ENCODE measurements around the gene TRIO. TPM values are rescaled to one million over a fixed set of nuclear protein-coding genes. Genes with fewer than 3 reads are reported as not detected.

Gene TRIO
- total RNA-seq, 1 donor from 2014 or later: 148 TPM

- Histone ChIP-seq H3K9me3 (no peaks in the 10 kb centered on the region), H3K4me3 (no peak overlapping the region), H3K27ac (no peak overlapping the region), H3K27me3 (ENCODE audit: low read depth) (no peaks in the 10 kb centered on the region), H3K36me3 (peaks cover 90% of the 10 kb centered on the region), H3K4me1 (no peaks in the 10 kb centered on the region)
- no peak for DNase-seq
- ATAC-seq: no peak
- intact Hi-C loops (cut with DNase I): no loop called here
- TF ChIP-seq, protein P1, sequence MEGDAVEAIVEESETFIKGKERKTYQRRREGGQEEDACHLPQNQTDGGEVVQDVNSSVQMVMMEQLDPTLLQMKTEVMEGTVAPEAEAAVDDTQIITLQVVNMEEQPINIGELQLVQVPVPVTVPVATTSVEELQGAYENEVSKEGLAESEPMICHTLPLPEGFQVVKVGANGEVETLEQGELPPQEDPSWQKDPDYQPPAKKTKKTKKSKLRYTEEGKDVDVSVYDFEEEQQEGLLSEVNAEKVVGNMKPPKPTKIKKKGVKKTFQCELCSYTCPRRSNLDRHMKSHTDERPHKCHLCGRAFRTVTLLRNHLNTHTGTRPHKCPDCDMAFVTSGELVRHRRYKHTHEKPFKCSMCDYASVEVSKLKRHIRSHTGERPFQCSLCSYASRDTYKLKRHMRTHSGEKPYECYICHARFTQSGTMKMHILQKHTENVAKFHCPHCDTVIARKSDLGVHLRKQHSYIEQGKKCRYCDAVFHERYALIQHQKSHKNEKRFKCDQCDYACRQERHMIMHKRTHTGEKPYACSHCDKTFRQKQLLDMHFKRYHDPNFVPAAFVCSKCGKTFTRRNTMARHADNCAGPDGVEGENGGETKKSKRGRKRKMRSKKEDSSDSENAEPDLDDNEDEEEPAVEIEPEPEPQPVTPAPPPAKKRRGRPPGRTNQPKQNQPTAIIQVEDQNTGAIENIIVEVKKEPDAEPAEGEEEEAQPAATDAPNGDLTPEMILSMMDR (IDR thresholded peaks at IDR 0.05): no peak
These were observed 276.5 kb downstream of the TRIO start for GRCh38 chr5:14419686-14420085.

DNA sequence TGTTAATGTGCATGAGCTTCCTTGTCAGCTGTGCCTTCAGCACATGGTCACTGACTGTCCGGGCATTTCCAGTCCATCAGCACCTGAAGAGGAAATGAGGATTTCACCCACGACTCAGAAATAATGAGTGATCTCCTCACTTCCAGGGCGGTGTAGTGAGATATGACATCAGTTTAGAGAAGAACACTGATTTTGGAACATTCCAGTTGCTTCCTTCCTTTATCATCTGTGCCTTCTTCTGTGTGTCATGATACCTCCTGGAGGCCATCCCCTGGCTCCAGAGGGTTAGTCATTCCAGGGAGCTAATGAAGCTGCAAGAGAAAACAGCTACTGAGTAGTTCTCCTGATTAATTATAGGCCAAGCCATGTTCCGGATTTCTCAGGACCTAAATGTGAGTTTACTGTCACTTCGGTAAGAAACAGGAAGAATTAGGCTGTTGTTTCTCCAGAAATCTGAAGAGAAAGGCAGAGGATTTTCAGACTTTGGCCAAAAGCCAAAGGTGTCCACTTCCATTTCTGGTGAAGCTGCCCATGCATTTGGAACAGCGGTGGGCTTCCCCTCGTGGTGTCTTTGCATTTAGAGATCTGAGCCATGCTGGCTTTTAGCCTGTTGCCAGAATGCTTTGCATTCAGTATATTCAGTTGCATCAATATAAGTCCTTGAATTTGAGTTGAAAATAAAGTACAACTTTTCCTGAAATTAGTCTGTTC is 277.1 kb downstream of the TRIO start:
- Histone ChIP-seq H3K4me3 (no peak overlapping the region), H3K27ac (no peak overlapping the region), H3K4me1 (no peaks in the 10 kb centered on the region), H3K9me3 (no peaks in the 10 kb centered on the region), H3K27me3 (ENCODE audit: low read depth) (no peaks in the 10 kb centered on the region), H3K36me3 (peaks cover 90% of the 10 kb centered on the region)
- intact Hi-C loops (cut with DNase I): no loop called here
- TF ChIP-seq, protein P1 (IDR thresholded peaks at IDR 0.05): no peak
- DNase-seq: no peak
- no peak for ATAC-seq

GRCh38 chr5:14421851-14422250 is 278.7 kb downstream of the TRIO start:
- Histone ChIP-seq H3K27ac (no peak overlapping the region), H3K27me3 (ENCODE audit: low read depth) (no peaks in the 10 kb centered on the region), H3K4me1 (no peaks in the 10 kb centered on the region), H3K4me3 (no peak overlapping the region), H3K9me3 (no peaks in the 10 kb centered on the region), H3K36me3 (peaks cover 94% of the 10 kb centered on the region)
- TF ChIP-seq, protein P1 (IDR thresholded peaks at IDR 0.05): no peak
- DNase-seq: no peak
- ATAC-seq: no peak
- intact Hi-C loops (cut with DNase I): no loop called here

DNA sequence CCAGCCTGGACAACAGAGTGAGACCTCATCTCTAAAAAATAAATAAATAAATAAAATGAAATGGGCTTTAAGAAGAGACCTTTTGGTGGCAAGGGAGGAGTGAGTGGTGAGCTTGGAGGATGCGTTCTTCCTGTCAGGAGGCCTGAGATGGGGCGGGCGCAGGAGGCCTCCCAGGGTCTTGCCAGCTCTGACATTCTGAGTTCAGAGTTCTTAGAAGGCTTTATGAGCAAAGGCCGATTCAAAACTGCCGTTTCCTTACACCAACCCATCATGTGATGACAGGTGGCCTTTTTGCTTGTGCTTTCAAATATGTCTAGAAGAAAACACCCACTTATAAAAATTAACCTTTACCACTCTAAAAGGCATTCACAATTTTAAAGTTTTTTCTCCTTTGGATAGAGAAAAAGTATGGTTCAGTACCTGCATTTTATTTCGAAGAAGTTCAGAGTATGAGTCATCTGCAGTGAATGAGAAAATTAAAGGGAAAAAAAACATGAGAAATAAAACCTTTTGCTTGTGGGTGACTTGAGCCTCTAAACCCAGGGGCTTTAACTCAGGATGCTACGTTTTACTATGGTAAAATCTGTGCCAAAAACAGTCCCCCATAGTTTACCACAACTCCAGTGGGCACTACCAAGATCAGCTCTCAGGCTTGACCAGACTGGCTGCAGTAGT is 281.0 kb downstream of the TRIO start:
- intact Hi-C loops (cut with DNase I): no loop called here
- H3K27me3 ChIP-seq (ENCODE audit: low read depth): no peaks in the 10 kb centered on the region
- no peaks in the 10 kb centered on the region for H3K9me3 ChIP-seq
- H3K36me3 ChIP-seq: peaks cover 88% of the 10 kb centered on the region
- DNase-seq (no peak), ATAC-seq (no peak)
- H3K27ac ChIP-seq: no peak overlapping the region
- H3K4me1 ChIP-seq: no peaks in the 10 kb centered on the region
- no peak overlapping the region for H3K4me3 ChIP-seq
- TF ChIP-seq, protein P1 (IDR thresholded peaks at IDR 0.05): no peak

GRCh38 chr5:14425559-14425958 is 282.4 kb downstream of the TRIO start:
- H3K27me3 ChIP-seq (ENCODE audit: low read depth): no peaks in the 10 kb centered on the region
- H3K9me3 ChIP-seq: no peaks in the 10 kb centered on the region
- H3K27ac ChIP-seq: no peak overlapping the region
- H3K4me1 ChIP-seq: no peaks in the 10 kb centered on the region
- ATAC-seq (no peak), DNase-seq (no peak)
- H3K36me3 ChIP-seq: peaks cover 82% of the 10 kb centered on the region
- intact Hi-C loops (cut with DNase I): no loop called here
- H3K4me3 ChIP-seq: no peak overlapping the region
- TF ChIP-seq, protein P1 (IDR thresholded peaks at IDR 0.05): no peak
